Loucy (cell line): Measurements from ENCODE around the gene RAP2C.
A peak's percentile ranks its signal among the peaks of the same experiment; 100 is the strongest.

ENCODE experiments used
- H2AFZ ChIP-seq: fragments of 200-600 bp; sonication (generic); 2 replicates; pipeline ENCODE4 v1.6.0; 2016; ENCODE audit warnings: antibody characterized with exemption, mild to moderate bottlenecking, low read length, moderate library complexity
- H3F3A ChIP-seq: fragments of 200-600 bp; 2 replicates; pipeline ENCODE4 v1.6.0; 2016; ENCODE audit warnings: antibody characterized with exemption, low read depth, mild to moderate bottlenecking
- H3K27me3 ChIP-seq: fragments of 200-600 bp; sonication (generic); 2 replicates; pipeline ENCODE4 v1.6.1; 2014; ENCODE audit warnings: low read length, mild to moderate bottlenecking; ENCODE audit not compliant: insufficient read depth, poor library complexity, severe bottlenecking
- H3K36me3 ChIP-seq: fragments of 200-600 bp; sonication (generic); 2 replicates; pipeline ENCODE4 v1.6.1; 2016; ENCODE audit warnings: low read length; ENCODE audit not compliant: insufficient read depth
- H3K4me1 ChIP-seq: fragments of 200-600 bp; sonication (generic); 2 replicates; pipeline ENCODE4 v1.5.1; 2014; ENCODE audit warnings: low read length, mild to moderate bottlenecking; ENCODE audit not compliant: insufficient read depth, poor library complexity, severe bottlenecking
- H3K4me2 ChIP-seq: fragments of 200-600 bp; sonication (generic); 2 replicates; pipeline ENCODE4 v1.6.0; 2014; ENCODE audit warnings: antibody characterized with exemption, low read length, low read depth, mild to moderate bottlenecking; ENCODE audit not compliant: poor library complexity, severe bottlenecking
- H3K4me3 ChIP-seq: fragments of 200-600 bp; sonication (generic); 2 replicates; pipeline ENCODE4 v1.5.1; 2014; ENCODE audit warnings: low read length, mild to moderate bottlenecking, mixed read lengths; ENCODE audit not compliant: poor library complexity, severe bottlenecking
- H3K79me2 ChIP-seq: fragments of 200-600 bp; sonication (generic); 2 replicates; pipeline ENCODE4 v1.6.1; 2014; ENCODE audit warnings: low read length; ENCODE audit not compliant: insufficient read depth
- H3K9ac ChIP-seq: fragments of 200-600 bp; sonication (generic); 2 replicates; pipeline ENCODE4 v1.6.0; 2014; ENCODE audit warnings: mild to moderate bottlenecking, low read depth, low read length, moderate library complexity; ENCODE audit not compliant: poor library complexity, severe bottlenecking
- H3K9me2 ChIP-seq: fragments of 200-600 bp; sonication (generic); replicated peaks from 2 replicates; pipeline ENCODE4 v1.6.1; 2016; ENCODE audit warnings: low read depth, low read length, mixed read lengths
- H3K9me3 ChIP-seq: fragments of 200-600 bp; sonication (generic); 2 replicates; pipeline ENCODE4 v1.6.1; 2014; ENCODE audit warnings: mild to moderate bottlenecking, antibody characterized with exemption, low read length, low read depth; ENCODE audit not compliant: insufficient read depth
- H4K20me1 ChIP-seq: fragments of 200-600 bp; sonication (generic); 2 replicates; pipeline ENCODE4 v1.6.0; 2014; ENCODE audit warnings: antibody characterized with exemption, low read length, mild to moderate bottlenecking; ENCODE audit not compliant: insufficient read depth, poor library complexity, severe bottlenecking
- CTCF ChIP-seq: fragments of 200-600 bp; sonication (generic); conservative IDR thresholded peaks from 2 replicates; pipeline ENCODE4 v1.5.1; 2014; ENCODE audit warnings: mild to moderate bottlenecking, antibody characterized with exemption, low read length
- EZH2phosphoT487 ChIP-seq: fragments of 200-600 bp; IDR thresholded peaks from 2 replicates; pipeline ENCODE4 v1.6.1; 2018; ENCODE audit warnings: antibody characterized with exemption, mild to moderate bottlenecking, moderate library complexity, borderline replicate concordance

Gene RAP2C

GRCh38 chrX:132171478-132171877 is 47.8 kb downstream of the RAP2C start:
- Histone ChIP-seq H3K27me3 (no peaks in the 10 kb centered on the region), H3K9me2 (no peaks in the 10 kb centered on the region), H3K9ac (no peak overlapping the region), H3K36me3 (no peaks in the 10 kb centered on the region), H2AFZ (no peak overlapping the region), H3K9me3 (no peaks in the 10 kb centered on the region), H4K20me1 (no peaks in the 10 kb centered on the region), H3F3A (no peaks in the 10 kb centered on the region), H3K4me2 (no peak overlapping the region), H3K4me1 (no peaks in the 10 kb centered on the region), H3K79me2 (no peaks in the 10 kb centered on the region), H3K4me3 (no peak overlapping the region)
- TF ChIP-seq CTCF (peak; percentile 41), EZH2phosphoT487 (no peak)

DNA sequence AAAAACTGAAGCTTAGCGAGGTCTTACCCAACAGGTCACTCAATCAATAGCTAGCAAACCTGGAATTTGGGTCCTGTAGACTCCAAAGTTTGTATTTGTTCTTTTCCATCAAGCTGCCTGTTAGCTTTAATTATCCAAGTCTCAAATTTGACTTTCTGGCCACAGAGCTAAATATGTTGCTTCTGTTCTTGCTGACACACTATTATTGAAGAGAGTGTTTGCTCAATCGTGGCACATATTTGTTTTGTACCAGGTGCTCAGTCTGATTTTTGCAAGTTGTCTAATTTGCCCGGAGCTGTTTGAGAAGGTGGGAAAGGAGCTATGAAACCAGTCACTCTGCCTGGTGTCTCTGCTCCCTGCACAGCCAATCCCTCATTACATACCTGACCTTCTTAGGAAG is 49.7 kb downstream of the RAP2C start:
- H3K4me3 ChIP-seq: no peak overlapping the region
- H4K20me1 ChIP-seq: no peaks in the 10 kb centered on the region
- no peaks in the 10 kb centered on the region for H3K36me3 ChIP-seq
- H3K27me3 ChIP-seq: no peaks in the 10 kb centered on the region
- no peaks in the 10 kb centered on the region for H3K9me2 ChIP-seq
- H3K9ac ChIP-seq: no peak overlapping the region
- no peaks in the 10 kb centered on the region for H3F3A ChIP-seq
- no peak for TF ChIP-seq CTCF
- TF ChIP-seq EZH2phosphoT487: no peak
- no peaks in the 10 kb centered on the region for H3K9me3 ChIP-seq
- no peak overlapping the region for H3K4me2 ChIP-seq
- H2AFZ ChIP-seq: no peak overlapping the region
- H3K79me2 ChIP-seq: no peaks in the 10 kb centered on the region
- H3K4me1 ChIP-seq: no peaks in the 10 kb centered on the region

DNA sequence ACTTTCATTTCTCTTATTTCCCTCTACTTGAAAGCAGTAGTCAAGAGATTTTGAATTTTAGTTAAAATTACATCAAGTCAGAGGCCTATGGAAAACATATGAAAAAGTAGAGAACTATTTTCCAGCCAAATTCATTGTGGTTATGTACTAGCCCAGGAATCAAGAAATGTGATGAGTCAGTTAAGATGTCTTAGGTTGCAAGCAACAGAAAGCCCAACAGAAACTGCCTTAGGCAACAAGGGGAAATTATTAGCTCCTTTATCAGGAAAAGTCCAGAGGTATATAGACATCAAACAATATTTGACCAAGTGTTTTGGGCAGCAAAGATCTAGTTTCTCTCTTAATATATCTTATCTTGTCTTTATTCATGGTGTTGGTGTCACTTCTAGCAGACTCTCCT is 53.6 kb downstream of the RAP2C start:
- Histone ChIP-seq H2AFZ (no peak overlapping the region), H3F3A (no peaks in the 10 kb centered on the region)

More for the DNA sequence above, 53.6 kb downstream of the RAP2C start:
- Histone ChIP-seq H3K27me3 (no peaks in the 10 kb centered on the region), H3K36me3 (no peaks in the 10 kb centered on the region), H4K20me1 (no peaks in the 10 kb centered on the region), H3K4me1 (no peaks in the 10 kb centered on the region), H3K79me2 (no peaks in the 10 kb centered on the region), H3K4me3 (no peak overlapping the region), H3K4me2 (no peak overlapping the region), H3K9me3 (no peaks in the 10 kb centered on the region), H3K9ac (no peak overlapping the region), H3K9me2 (no peaks in the 10 kb centered on the region)
- TF ChIP-seq CTCF (no peak), EZH2phosphoT487 (no peak)
